Mucosa of stomach (tissue), 1 donor: ENCODE measurements around the gene VSTM2L.
A peak's percentile ranks its signal among the peaks of the same experiment; 100 is the strongest.

Experiments
- H3K27me3 ChIP-seq: one replicate; pipeline ENCODE4 v1.7.0; 2013; ENCODE audit warnings: mild to moderate bottlenecking, low read length; ENCODE audit not compliant: control insufficient read depth, insufficient read depth
- H3K36me3 ChIP-seq: one replicate; pipeline ENCODE4 v1.7.0; 2013; ENCODE audit warnings: low read length; ENCODE audit not compliant: control insufficient read depth, insufficient read depth
- H3K4me1 ChIP-seq: one replicate; pipeline ENCODE4 v1.7.0; 2013; ENCODE audit warnings: mild to moderate bottlenecking, low read length; ENCODE audit not compliant: control insufficient read depth, insufficient read depth
- H3K4me3 ChIP-seq: one replicate; pipeline ENCODE4 v1.7.0; 2013; ENCODE audit warnings: low read length
- H3K9ac ChIP-seq: one replicate; pipeline ENCODE4 v1.7.0; 2013; ENCODE audit warnings: mild to moderate bottlenecking, low read length, moderate library complexity
- H3K9me3 ChIP-seq: one replicate; pipeline ENCODE4 v1.7.0; 2013; ENCODE audit warnings: mild to moderate bottlenecking, low read length, moderate library complexity; ENCODE audit not compliant: control insufficient read depth
- donor health status: Pancreatic carcinoma.

The VSTM2L gene

DNA sequence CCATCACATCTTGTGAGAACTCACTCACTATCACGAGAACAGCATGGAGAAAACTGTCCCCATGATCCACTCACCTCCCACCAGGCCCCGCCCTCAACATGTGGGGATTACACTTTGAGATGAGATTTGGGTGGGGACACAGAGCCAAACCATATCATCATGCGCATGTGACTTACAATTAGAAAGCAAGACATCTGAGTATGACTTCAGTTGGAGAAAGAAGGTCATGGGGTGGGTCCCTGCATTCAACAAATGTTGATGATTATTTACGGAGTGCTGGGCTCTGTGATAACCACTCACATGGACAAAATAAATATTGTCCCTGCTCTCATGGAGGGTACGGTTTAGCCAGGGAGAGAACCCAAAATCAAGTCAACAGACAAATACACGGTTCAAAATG is 37.9 kb downstream of the VSTM2L start:
- Histone ChIP-seq H3K4me3 (no peak overlapping the region), H3K27me3 (no peaks in the 10 kb centered on the region), H3K4me1 (peaks cover 9% of the 10 kb centered on the region), H3K9ac (no peak overlapping the region), H3K36me3 (no peaks in the 10 kb centered on the region), H3K9me3 (no peaks in the 10 kb centered on the region)

DNA sequence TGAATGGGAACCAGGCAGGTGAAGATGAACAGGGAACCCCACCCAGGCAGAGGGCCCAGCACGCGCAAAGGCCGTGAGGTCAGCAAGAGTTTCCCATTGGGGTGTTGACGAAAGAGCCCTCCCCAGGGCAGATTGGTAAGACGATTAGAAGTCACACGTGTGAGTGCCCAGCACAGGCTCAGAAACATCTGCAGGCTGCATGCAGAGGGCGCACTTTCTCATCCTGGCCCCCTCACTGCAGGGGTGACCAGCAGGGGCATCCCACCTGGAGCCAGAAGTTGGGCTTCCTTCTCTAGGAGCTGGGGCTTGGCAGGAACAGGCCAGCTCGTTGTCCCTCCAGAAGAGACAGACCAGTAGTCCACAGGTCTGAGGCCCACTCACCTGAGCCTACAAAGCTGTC is 38.4 kb downstream of the VSTM2L start:
- Histone ChIP-seq H3K36me3 (no peaks in the 10 kb centered on the region), H3K27me3 (no peaks in the 10 kb centered on the region), H3K4me3 (no peak overlapping the region), H3K9me3 (no peaks in the 10 kb centered on the region), H3K4me1 (peaks cover 9% of the 10 kb centered on the region), H3K9ac (no peak overlapping the region)

DNA sequence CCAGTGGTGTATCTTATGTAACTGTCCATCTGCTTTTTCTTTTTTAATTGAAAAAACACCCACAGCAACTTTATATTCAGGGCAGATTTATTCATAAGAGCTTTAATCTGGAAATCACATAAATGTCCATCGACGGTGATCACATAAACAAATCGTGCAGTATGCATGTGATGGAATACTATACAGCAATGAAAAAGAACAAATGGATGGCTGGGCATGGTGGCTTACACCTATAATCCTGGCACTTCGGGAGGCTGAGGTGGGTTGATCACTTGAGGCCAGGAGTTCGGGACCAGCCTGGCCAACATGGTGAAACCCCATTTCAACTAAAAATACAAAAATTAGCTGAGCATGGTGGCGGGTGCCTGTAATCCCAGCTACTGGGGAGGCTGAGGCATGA is 39.1 kb downstream of the VSTM2L start:
- Histone ChIP-seq H3K9me3 (no peaks in the 10 kb centered on the region), H3K36me3 (no peaks in the 10 kb centered on the region), H3K27me3 (no peaks in the 10 kb centered on the region), H3K4me3 (no peak overlapping the region), H3K9ac (no peak overlapping the region), H3K4me1 (peaks cover 9% of the 10 kb centered on the region)

DNA sequence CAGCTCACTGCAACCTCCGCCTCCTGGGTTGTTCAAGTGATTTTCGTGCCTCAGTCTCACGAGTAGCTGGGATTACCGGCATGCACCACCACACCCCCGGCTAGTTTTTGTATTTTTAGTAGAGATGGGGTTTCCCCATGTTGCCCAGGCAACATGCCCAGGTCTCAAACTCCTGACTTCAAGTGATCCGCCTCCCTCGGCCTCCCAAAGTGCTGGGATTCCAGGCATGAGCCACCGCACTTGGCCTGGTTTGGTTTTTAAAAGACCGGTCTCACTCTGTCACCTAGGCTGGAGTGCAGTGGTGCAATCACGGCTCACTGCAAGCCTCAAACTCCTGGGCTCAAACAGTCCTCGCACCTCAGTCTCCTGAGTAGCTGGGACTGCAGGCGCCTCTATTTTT is 40.1 kb downstream of the VSTM2L start:
- Histone ChIP-seq H3K4me1 (peaks cover 9% of the 10 kb centered on the region), H3K36me3 (no peaks in the 10 kb centered on the region)

DNA sequence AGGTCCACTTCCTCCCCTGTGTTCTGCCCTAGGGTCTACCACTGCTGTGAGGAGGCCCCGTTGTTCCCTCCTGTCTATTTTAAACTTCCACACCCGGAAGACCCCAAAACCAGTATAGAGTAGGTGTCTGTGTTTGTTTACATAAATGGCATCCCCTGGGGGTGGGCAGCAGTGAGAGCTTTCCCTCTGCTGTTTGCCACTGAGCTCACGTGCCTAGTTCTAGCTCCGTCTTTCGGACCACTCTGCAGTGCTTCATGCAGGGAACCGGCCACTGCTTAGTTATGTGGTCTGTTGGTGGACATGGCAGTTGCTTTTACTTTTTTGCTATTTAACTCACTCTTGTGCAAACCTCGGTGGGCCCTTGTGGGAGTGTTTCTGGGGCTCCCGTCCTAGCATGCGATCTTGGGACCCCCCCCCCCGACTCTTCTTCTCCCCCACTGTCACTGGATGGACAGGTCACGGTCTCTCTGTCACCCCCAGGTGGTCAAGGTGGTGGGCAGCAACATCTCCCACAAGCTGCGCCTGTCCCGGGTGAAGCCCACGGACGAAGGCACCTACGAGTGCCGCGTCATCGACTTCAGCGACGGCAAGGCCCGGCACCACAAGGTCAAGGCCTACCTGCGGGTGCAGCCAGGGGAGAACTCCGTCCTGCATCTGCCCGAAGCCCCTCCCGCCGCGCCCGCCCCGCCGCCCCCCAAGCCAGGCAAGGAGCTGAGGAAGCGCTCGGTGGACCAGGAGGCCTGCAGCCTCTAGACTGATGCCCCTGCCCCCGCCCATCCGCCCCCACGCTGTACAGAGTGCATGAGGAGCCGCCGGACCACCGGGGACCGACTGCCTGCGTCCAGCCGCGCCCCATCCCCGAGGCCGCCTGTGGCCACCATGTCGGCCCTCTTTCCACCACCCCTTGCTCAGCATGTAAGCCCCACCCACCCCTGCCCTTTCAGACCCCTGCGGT is 40.9 kb downstream of the VSTM2L start:
- H3K4me3 ChIP-seq = no peak overlapping the region
- H3K4me1 ChIP-seq = peaks cover 9% of the 10 kb centered on the region
- no peaks in the 10 kb centered on the region for H3K9me3 ChIP-seq
- no peaks in the 10 kb centered on the region for H3K27me3 ChIP-seq
- no peaks in the 10 kb centered on the region for H3K36me3 ChIP-seq
- H3K9ac ChIP-seq = no peak overlapping the region

More for the DNA sequence above, 40.1 kb downstream of the VSTM2L start:
- H3K27me3 ChIP-seq = no peaks in the 10 kb centered on the region
- H3K9me3 ChIP-seq = no peaks in the 10 kb centered on the region
- no peak overlapping the region for H3K9ac ChIP-seq
- no peak overlapping the region for H3K4me3 ChIP-seq

DNA sequence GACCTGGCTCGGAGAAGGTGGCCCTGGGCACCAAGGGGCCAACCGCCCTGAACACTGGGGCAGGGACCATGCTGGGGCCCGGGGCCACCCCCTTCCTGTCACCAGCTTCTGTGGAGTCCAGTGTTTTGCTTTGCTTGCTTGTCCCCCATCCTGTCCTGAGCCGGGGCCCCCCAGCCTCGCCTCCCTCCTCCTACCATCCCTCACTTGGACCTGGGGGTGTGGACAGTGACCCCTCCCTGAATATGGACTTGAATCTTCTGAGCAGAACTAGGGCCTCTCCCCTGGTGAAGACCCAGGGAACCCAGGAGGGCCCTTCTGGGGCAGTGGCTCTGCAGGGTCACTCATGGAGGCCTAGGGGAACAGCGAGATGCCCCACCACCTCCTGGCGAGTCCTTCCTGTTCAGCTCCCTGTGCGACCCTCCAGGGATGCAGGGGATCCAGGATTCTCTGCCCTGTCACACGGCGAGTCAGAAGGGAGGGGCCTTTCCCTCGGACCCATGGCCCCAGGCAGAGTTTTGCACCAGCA is 41.6 kb downstream of the VSTM2L start:
- H3K27me3 ChIP-seq = no peaks in the 10 kb centered on the region

DNA sequence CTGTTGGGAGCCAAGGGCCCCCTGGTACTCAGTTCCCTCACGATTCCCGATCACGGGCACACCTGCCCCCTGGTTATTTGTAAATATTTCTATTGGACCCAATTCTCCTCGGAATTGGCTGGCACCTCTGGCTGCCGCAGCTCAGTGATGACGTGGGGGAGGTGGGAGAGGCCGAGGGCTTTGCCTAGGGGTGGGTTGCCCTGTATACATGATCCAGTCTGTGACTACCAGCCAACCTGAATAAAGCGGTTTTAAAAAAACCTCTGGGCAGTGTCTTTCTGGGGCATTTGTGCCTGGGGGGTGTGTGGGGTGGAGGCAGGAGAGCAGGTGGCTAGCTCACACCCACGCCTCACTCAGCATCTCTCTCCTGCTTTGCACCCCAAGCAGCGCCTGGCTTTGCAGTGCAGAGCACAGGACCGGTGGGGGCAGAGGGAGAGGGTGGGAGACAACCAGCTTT is 42.2 kb downstream of the VSTM2L start:
- Histone ChIP-seq H3K4me3 (no peak overlapping the region), H3K27me3 (no peaks in the 10 kb centered on the region), H3K9ac (no peak overlapping the region), H3K4me1 (peaks cover 9% of the 10 kb centered on the region), H3K9me3 (no peaks in the 10 kb centered on the region), H3K36me3 (no peaks in the 10 kb centered on the region)

More for the DNA sequence above, 41.6 kb downstream of the VSTM2L start:
- Histone ChIP-seq H3K36me3 (no peaks in the 10 kb centered on the region), H3K9ac (peak overlapping the region; percentile 8), H3K9me3 (no peaks in the 10 kb centered on the region), H3K4me1 (peaks cover 9% of the 10 kb centered on the region), H3K4me3 (no peak overlapping the region)

DNA sequence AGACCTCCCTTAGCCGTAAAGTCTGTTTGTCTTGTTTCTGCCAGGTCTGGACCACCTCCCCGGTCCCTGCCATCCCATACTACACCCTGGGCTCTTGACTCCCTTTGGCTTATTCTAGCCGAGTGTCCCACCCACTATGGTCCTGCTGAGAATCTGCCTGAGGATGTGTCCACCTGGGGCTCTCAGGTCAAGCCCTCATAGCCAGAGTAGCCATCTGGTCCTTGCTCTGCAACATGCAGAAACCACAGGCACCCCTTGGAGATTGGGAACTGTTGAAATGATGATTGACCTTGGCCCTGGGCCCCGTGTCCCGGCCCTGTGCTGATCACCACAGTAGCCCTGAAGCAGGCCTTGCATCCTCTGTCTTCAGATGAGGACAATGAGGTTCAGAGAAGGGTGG is 44.0 kb downstream of the VSTM2L start:
- no peaks in the 10 kb centered on the region for H3K27me3 ChIP-seq
- H3K9me3 ChIP-seq = no peaks in the 10 kb centered on the region
- H3K36me3 ChIP-seq = no peaks in the 10 kb centered on the region
- H3K4me1 ChIP-seq = peaks cover 9% of the 10 kb centered on the region
- no peak overlapping the region for H3K9ac ChIP-seq
- H3K4me3 ChIP-seq = no peak overlapping the region

DNA sequence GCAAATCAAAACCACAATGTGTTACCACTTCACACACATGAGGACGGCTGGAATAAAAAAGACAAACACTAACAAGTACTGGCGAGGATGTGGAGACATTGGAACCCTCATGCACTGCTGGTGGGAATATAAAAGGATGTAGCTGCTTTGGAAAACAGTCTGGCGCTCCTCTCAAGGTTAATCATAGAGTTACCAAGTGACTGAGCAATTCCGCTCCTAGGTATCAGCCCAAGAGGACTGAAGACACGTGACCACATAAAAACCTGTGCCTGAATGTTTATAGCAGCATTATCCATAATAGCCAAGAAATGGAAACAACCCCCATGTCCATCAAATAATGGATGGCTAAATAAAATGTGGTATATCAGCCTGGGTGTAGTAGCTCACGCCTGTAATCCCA is 45.0 kb downstream of the VSTM2L start:
- no peak overlapping the region for H3K9ac ChIP-seq
- no peak overlapping the region for H3K4me3 ChIP-seq
- no peaks in the 10 kb centered on the region for H3K27me3 ChIP-seq
- H3K4me1 ChIP-seq = peaks cover 9% of the 10 kb centered on the region
- H3K36me3 ChIP-seq = no peaks in the 10 kb centered on the region
- no peaks in the 10 kb centered on the region for H3K9me3 ChIP-seq

DNA sequence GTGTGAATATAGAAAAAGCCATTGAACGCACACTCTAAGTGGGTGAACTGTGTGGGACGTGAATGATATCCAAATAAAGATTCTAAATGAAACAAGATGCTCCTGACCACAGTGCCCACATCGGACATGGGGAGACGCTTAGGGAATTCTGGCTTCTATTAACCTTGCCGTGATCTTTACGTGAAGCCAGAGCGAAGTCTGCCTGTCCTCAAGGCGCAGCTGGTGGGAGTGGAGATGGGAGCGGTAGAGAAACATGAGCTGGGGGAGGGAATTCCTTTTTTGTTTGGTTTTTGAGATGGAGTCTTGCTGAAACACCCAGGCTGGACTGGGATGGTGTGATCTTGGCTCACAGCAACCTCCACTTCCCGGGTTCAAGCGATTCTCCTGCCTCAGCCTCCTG is 46.0 kb downstream of the VSTM2L start:
- H3K9ac ChIP-seq = no peak overlapping the region

DNA sequence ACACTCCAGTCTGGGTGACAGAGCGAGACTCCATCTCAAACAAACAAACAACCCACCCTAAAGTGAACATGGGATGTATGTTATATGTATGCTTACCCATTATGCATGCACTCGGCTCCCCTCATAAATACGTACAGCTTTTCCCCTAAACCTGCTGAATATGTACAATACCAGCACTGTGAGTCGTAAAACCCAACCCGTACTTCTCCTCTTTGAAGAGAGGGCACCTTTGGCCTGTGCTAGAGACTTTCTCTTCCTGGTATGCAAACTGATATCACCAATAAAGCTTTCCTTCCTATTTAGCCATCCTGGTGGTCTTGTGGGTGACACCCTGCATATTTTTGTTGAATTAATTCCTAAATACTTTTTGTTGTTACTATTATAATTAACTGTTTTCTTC is 51.3 kb downstream of the VSTM2L start:
- H3K9me3 ChIP-seq = no peaks in the 10 kb centered on the region
- no peaks in the 10 kb centered on the region for H3K36me3 ChIP-seq
- no peaks in the 10 kb centered on the region for H3K27me3 ChIP-seq

More for the DNA sequence above, 46.0 kb downstream of the VSTM2L start:
- Histone ChIP-seq H3K4me3 (no peak overlapping the region), H3K4me1 (peaks cover 9% of the 10 kb centered on the region), H3K9me3 (no peaks in the 10 kb centered on the region), H3K36me3 (no peaks in the 10 kb centered on the region), H3K27me3 (no peaks in the 10 kb centered on the region)

DNA sequence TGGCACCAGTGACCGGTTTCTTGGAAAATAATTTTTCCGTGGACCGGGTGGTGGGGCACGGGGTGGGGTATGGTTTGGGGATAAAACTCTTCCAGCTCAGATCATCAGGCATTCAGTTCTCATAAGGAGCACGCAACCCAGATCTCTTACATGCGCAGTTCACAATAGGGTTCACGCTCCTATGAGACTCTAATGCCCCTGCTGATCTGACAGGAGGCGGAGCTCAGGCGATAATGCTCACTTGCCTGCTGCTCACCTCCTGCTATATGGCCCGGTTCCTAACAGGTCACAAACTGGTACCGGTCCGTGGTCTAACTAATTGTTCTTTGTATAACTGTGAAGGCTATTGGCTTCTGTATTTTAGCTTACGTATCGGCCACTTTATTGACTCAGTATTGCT is 51.7 kb downstream of the VSTM2L start:
- Histone ChIP-seq H3K27me3 (no peaks in the 10 kb centered on the region), H3K36me3 (no peaks in the 10 kb centered on the region), H3K9ac (no peak overlapping the region), H3K9me3 (no peaks in the 10 kb centered on the region), H3K4me3 (no peak overlapping the region), H3K4me1 (no peaks in the 10 kb centered on the region)

More for the DNA sequence above, 51.3 kb downstream of the VSTM2L start:
- Histone ChIP-seq H3K4me1 (no peaks in the 10 kb centered on the region), H3K4me3 (no peak overlapping the region), H3K9ac (no peak overlapping the region)
